Keratinocyte (primary cell): ENCODE measurements around the gene GZMM. TPM values are rescaled to one million over a fixed set of nuclear protein-coding genes. Genes with fewer than 3 reads are reported as not detected.

Experiments used
- DNase-seq: peaks from one replicate; pipeline ENCODE4 v3.0.0-alpha.2; 2011; ENCODE audit warnings: low read depth, missing footprints, low spot score
- FAIRE-seq: peaks from 2 replicates; lab custom pipeline; 2011; peaks lifted over from hg19 to GRCh38; lab: Jason Lieb, UNC
- H2AFZ ChIP-seq: 2 replicates; pipeline ENCODE4 v1.6.0; 2012; ENCODE audit warnings: low read length, control low read depth, inconsistent platforms; ENCODE audit not compliant: control insufficient read depth
- H3K27ac ChIP-seq: 2 replicates; pipeline ENCODE4 v1.5.1; 2011; ENCODE audit warnings: low read length; ENCODE audit not compliant: control insufficient read depth, insufficient read depth
- H3K27me3 ChIP-seq: 3 replicates; pipeline ENCODE4 v1.6.0; 2011; ENCODE audit warnings: low read length; ENCODE audit not compliant: control insufficient read depth, insufficient read depth; ENCODE audit errors: extremely low read depth
- H3K36me3 ChIP-seq, 2 experiments: 2 replicates in 1 of 2; 3 replicates in 1 of 2; pipeline ENCODE4 v1.5.1; 2011; ENCODE audit warnings: low read length in 2 of 2, mild to moderate bottlenecking in 1 of 2; ENCODE audit not compliant: control insufficient read depth in 2 of 2, insufficient read depth in 2 of 2; ENCODE audit errors: extremely low read depth in 1 of 2
- H3K4me1 ChIP-seq: 3 replicates; pipeline ENCODE4 v1.5.1; 2011; ENCODE audit warnings: low read length; ENCODE audit not compliant: control insufficient read depth, insufficient read depth; ENCODE audit errors: extremely low read depth
- H3K4me2 ChIP-seq: 3 replicates; pipeline ENCODE4 v1.6.0; 2011; ENCODE audit warnings: low read depth, low read length; ENCODE audit not compliant: control insufficient read depth, insufficient read depth; ENCODE audit errors: extremely low read depth
- H3K4me3 ChIP-seq, 3 experiments: fragments of 200-600 bp in 1 of 3; sonication (generic) in 1 of 3; 2 replicates in 2 of 3; 3 replicates in 1 of 3; pipeline ENCODE4 v1.5.1; 2011 to 2016; ENCODE audit warnings: low read length in 3 of 3, mild to moderate bottlenecking in 3 of 3, control low read depth in 2 of 3, inconsistent platforms in 1 of 3, low read depth in 1 of 3, mixed read lengths in 1 of 3, mixed run types in 1 of 3, moderate library complexity in 1 of 3; ENCODE audit not compliant: control insufficient read depth in 2 of 3, insufficient read depth in 2 of 3; ENCODE audit errors: extremely low read depth in 1 of 3
- H3K79me2 ChIP-seq: 2 replicates; pipeline ENCODE4 v1.6.0; 2012; ENCODE audit warnings: low read length; ENCODE audit not compliant: control insufficient read depth, insufficient read depth
- H3K9ac ChIP-seq: 3 replicates; pipeline ENCODE4 v1.6.0; 2011; ENCODE audit warnings: low read length; ENCODE audit not compliant: control insufficient read depth, insufficient read depth; ENCODE audit errors: extremely low read depth
- H3K9me1 ChIP-seq: 3 replicates; pipeline ENCODE4 v1.6.0; 2011; ENCODE audit warnings: low read length; ENCODE audit not compliant: control insufficient read depth, insufficient read depth; ENCODE audit errors: extremely low read depth
- H3K9me3 ChIP-seq: 2 replicates; pipeline ENCODE4 v1.5.1; 2012; ENCODE audit warnings: low read depth, low read length; ENCODE audit not compliant: control insufficient read depth
- H4K20me1 ChIP-seq: 3 replicates; pipeline ENCODE4 v1.6.0; 2011; ENCODE audit warnings: low read length; ENCODE audit not compliant: control insufficient read depth, insufficient read depth; ENCODE audit errors: extremely low read depth
- EZH2 ChIP-seq: IDR thresholded peaks from one replicate; pipeline ENCODE4 v1.6.1; 2012; ENCODE audit warnings: inconsistent platforms, mild to moderate bottlenecking, low read length, moderate library complexity
- dilution Hi-C: fragments of 300-500 bp; cut with MboI; formaldehyde crosslinking; loops from one replicate; pipeline ENCODE4 v1.7.0; 2020; ENCODE audit warnings: low sequenced_read_pairs; ENCODE audit not compliant: extremely low pct_ligation_motif_present
- polyA plus RNA-seq, 5 experiments: library from polyadenylated mRNA; depleted of rRNA in 3 of 5; stranded (reverse) in 3 of 5; stranded (forward) in 1 of 5; unstranded in 1 of 5; fragments of >200 nt; gene quantifications; 1 replicate in 1 of 5; 2 replicates in 3 of 5; 3 replicates in 1 of 5; pipeline versions ENCODE4 v1.2.1 to v1.2.3, GENCODE V29; 2011 to 2012; ENCODE audit warnings: missing spikeins in 2 of 5, low read depth in 1 of 5, low replicate concordance in 1 of 5
- TF ChIP-seq, protein P1 (sequence below), 3 experiments: IDR thresholded peaks in 1 of 3; conservative IDR thresholded peaks in 1 of 3; optimal IDR thresholded peaks in 1 of 3; 2 replicates in 2 of 3; 3 replicates in 1 of 3; pipeline versions ENCODE3 to v1.5.1; 2011; ENCODE audit warnings: low read length in 3 of 3, mild to moderate bottlenecking in 3 of 3, moderate library complexity in 2 of 3, control low read depth in 1 of 3, inconsistent platforms in 1 of 3; ENCODE audit not compliant: insufficient read depth in 2 of 3; ENCODE audit errors: extremely low read depth in 1 of 3

GZMM gene
- polyA plus RNA-seq, 1 donor (not counting 4 experiments of a cell fraction or from before 2014, with no cell fraction given), result not detected

DNA sequence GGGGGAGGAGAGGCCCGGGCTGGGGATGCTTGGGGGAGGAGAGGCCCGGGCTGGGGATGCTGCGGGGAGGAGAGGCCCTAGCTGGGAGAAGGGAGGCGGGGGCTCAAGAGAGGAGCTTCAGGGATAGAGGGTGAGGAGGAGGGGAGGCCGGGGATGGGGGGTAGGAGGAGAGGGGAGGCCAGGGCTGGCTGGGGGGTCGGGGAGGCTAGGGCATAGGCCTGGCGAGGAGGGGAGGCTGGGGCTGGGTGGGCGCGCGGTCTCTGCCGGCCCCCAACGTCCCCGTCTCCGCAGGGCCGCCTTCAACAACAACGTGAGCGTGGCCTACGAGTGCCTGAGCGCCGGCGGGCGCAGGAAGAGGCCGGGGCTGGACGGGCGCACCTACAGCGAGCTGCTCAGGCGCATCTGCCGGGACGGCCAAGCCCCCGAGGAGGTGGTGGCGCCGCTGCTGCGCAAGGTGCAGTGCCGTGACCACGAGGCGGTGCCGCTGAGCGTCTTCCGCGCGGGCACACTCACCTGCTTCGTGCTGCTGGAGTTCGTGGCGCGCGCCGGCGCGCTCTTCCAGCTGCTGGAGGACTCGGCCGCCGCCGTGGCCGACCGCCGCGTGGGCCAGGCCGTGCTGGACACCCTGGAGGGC is 25.1 kb upstream of the GZMM start:
- H3K27ac ChIP-seq, result no peak overlapping the region
- no peak overlapping the region for H3K4me2 ChIP-seq
- H3K36me3 ChIP-seq, result peaks cover 2% of the 10 kb centered on the region in 2 experiments
- H4K20me1 ChIP-seq, result no peaks in the 10 kb centered on the region
- no peaks in the 10 kb centered on the region for H3K9me1 ChIP-seq
- no peak for DNase-seq
- dilution Hi-C loops, result no loop called here
- no peaks in the 10 kb centered on the region for H3K79me2 ChIP-seq
- TF ChIP-seq, protein P1, sequence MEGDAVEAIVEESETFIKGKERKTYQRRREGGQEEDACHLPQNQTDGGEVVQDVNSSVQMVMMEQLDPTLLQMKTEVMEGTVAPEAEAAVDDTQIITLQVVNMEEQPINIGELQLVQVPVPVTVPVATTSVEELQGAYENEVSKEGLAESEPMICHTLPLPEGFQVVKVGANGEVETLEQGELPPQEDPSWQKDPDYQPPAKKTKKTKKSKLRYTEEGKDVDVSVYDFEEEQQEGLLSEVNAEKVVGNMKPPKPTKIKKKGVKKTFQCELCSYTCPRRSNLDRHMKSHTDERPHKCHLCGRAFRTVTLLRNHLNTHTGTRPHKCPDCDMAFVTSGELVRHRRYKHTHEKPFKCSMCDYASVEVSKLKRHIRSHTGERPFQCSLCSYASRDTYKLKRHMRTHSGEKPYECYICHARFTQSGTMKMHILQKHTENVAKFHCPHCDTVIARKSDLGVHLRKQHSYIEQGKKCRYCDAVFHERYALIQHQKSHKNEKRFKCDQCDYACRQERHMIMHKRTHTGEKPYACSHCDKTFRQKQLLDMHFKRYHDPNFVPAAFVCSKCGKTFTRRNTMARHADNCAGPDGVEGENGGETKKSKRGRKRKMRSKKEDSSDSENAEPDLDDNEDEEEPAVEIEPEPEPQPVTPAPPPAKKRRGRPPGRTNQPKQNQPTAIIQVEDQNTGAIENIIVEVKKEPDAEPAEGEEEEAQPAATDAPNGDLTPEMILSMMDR (optimal IDR thresholded peaks at IDR 0.05 in 1 of 3, IDR thresholded peaks at IDR 0.05 in 1 of 3, conservative IDR thresholded peaks at IDR 0.05 in 1 of 3; ENCODE audit: extremely low read depth in 1 of 3, insufficient read depth in 2 of 3, low read length in 3 of 3), result peak in 2 of 3 experiments; percentile 29 to 68
- no peak for TF ChIP-seq EZH2
- H3K4me1 ChIP-seq, result no peaks in the 10 kb centered on the region
- no peaks in the 10 kb centered on the region for H3K9me3 ChIP-seq
- no peaks in the 10 kb centered on the region for H3K27me3 ChIP-seq
- no peak for FAIRE-seq
- no peak overlapping the region for H3K4me3 ChIP-seq
- H3K9ac ChIP-seq, result no peak overlapping the region
- H2AFZ ChIP-seq, result no peak overlapping the region

DNA sequence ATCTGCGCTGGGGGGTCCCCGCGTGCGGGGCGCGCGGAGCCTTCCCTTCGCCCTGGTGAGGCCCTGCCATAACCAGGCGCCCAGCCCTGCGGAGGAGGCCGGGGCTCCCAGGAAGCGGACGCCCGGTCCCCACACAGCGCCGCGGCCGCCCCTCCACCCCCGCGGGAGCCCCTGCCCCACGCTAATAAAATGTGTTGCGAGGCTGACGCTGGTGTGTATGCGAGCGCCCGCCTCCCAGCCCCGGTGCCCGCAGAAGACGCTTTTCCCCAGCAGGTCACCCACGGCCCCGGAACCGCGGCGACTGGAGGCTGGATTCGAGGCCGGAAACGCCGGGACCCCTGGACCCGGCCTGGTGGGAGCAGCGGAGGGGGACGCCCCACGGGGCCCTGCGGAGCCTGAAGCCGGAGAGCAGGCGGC is 24.4 kb upstream of the GZMM start:
- H3K9me3 ChIP-seq, result no peaks in the 10 kb centered on the region
- H3K9me1 ChIP-seq, result no peaks in the 10 kb centered on the region
- no peaks in the 10 kb centered on the region for H3K27me3 ChIP-seq
- dilution Hi-C loops, result no loop called here
- H3K4me1 ChIP-seq, result no peaks in the 10 kb centered on the region
- no peaks in the 10 kb centered on the region for H4K20me1 ChIP-seq
- H3K36me3 ChIP-seq, result no peaks in the 10 kb centered on the region
- no peak for DNase-seq
- FAIRE-seq, result no peak
- H2AFZ ChIP-seq, result no peak overlapping the region
- H3K4me2 ChIP-seq, result no peak overlapping the region
- no peak overlapping the region for H3K27ac ChIP-seq
- no peak overlapping the region for H3K9ac ChIP-seq
- no peak overlapping the region for H3K4me3 ChIP-seq
- no peaks in the 10 kb centered on the region for H3K79me2 ChIP-seq
- no peak for TF ChIP-seq EZH2
- TF ChIP-seq, protein P1 (optimal IDR thresholded peaks at IDR 0.05 in 1 of 3, IDR thresholded peaks at IDR 0.05 in 1 of 3, conservative IDR thresholded peaks at IDR 0.05 in 1 of 3; ENCODE audit: extremely low read depth in 1 of 3, insufficient read depth in 2 of 3, low read length in 3 of 3), result no peak
